Measurements from ENCODE around the gene DMRTA2. TPM values are rescaled to one million over a fixed set of nuclear protein-coding genes. Genes with fewer than 3 reads are reported as not detected.

DMRTA2 gene
- total RNA-seq, 2 donors from 2014 or later = not detected

GRCh38 chr1:50424884-50425375 is 1.7 kb upstream of the DMRTA2 start:
- H3K9me3 ChIP-seq = no peaks in the 10 kb centered on the region
- H3K4me3 ChIP-seq = no peak overlapping the region
- intact Hi-C loops (cut with DNase I) = no loop called here
- WGBS, 2 donors = 9% methylated on average over 17 to 40 of the region's 40 CpGs
- DNase-seq (no peak), ATAC-seq (no peak)
- no peaks in the 10 kb centered on the region for H3K36me3 ChIP-seq (replicated peaks in 1 of 2; ENCODE audit: insufficient read depth in 1 of 2, low read depth in 2 of 2)
- H3K27ac ChIP-seq = no peak overlapping the region
- peaks cover 53% of the 10 kb centered on the region for H3K4me1 ChIP-seq
- TF ChIP-seq CTCF (IDR thresholded peaks at IDR 0.05) (no peak), POLR2A (IDR thresholded peaks at IDR 0.05) (no peak)
- peaks cover 2 to 63% of the 10 kb centered on the region in 2 donors for H3K27me3 ChIP-seq

- Histone ChIP-seq H3K36me3 (replicated peaks in 1 of 2; ENCODE audit: insufficient read depth in 1 of 2, low read depth in 2 of 2) (no peaks in the 10 kb centered on the region), H3K4me3 (peak overlapping the region in 1 of 2 donors; percentile 10), H3K9me3 (no peaks in the 10 kb centered on the region), H3K27me3 (peaks cover 2 to 69% of the 10 kb centered on the region in 2 donors), H3K4me1 (peaks cover 56% of the 10 kb centered on the region), H3K27ac (no peak overlapping the region)
- TF ChIP-seq POLR2A (IDR thresholded peaks at IDR 0.05) (no peak), CTCF (IDR thresholded peaks at IDR 0.05) (no peak)
- intact Hi-C loops (cut with DNase I) = no loop called here
- ATAC-seq (no peak), DNase-seq (no peak)
- WGBS, 2 donors = 10 to 16% methylated on average over 35 of the region's 35 CpGs
These were observed 1.0 kb upstream of the DMRTA2 start for GRCh38 chr1:50424045-50424883.

- no peak overlapping the region for H3K27ac ChIP-seq
- H3K36me3 ChIP-seq (replicated peaks in 1 of 2; ENCODE audit: insufficient read depth in 1 of 2, low read depth in 2 of 2) = no peaks in the 10 kb centered on the region
- intact Hi-C loops (cut with DNase I) = no loop called here
- peaks cover 61% of the 10 kb centered on the region for H3K4me1 ChIP-seq
- no peak overlapping the region for H3K4me3 ChIP-seq
- no peaks in the 10 kb centered on the region for H3K9me3 ChIP-seq
- DNase-seq = no peak
- WGBS, 2 donors = 7 to 9% methylated on average over 21 to 23 of the region's 23 CpGs
- TF ChIP-seq POLR2A (IDR thresholded peaks at IDR 0.05) (no peak), CTCF (IDR thresholded peaks at IDR 0.05) (no peak)
- peaks cover 2 to 73% of the 10 kb centered on the region in 2 donors for H3K27me3 ChIP-seq
- ATAC-seq = no peak
These were observed 392 bp upstream of the DMRTA2 start for GRCh38 chr1:50423670-50424000.

GRCh38 chr1:50422675-50422945 is 633 bp downstream of the DMRTA2 start:
- H3K36me3 ChIP-seq (replicated peaks in 1 of 2; ENCODE audit: insufficient read depth in 1 of 2, low read depth in 2 of 2) = no peaks in the 10 kb centered on the region
- ATAC-seq = no peak
- H3K9me3 ChIP-seq = no peaks in the 10 kb centered on the region
- no peak overlapping the region for H3K27ac ChIP-seq
- peaks cover 62% of the 10 kb centered on the region for H3K4me1 ChIP-seq
- TF ChIP-seq POLR2A (IDR thresholded peaks at IDR 0.05) = no peak
- TF ChIP-seq CTCF (IDR thresholded peaks at IDR 0.05) = no peak
- peaks cover 2 to 75% of the 10 kb centered on the region in 2 donors for H3K27me3 ChIP-seq
- intact Hi-C loops (cut with DNase I) = no loop called here
- H3K4me3 ChIP-seq = no peak overlapping the region
- WGBS, 2 donors = 3 to 7% methylated on average over 9 to 21 of the region's 21 CpGs
- no peak for DNase-seq

Data from body of pancreas (tissue), 4 donors.